ENCODE results near the gene FOXN3.

- TF ChIP-seq CTCF (IDR thresholded peaks at IDR 0.05): peak in 1 of 4 donors; percentile 7
- TF ChIP-seq POLR2A (IDR thresholded peaks at IDR 0.05): no peak
Measured at GRCh38 chr14:89336338-89336737, 80.7 kb downstream of the FOXN3 start.
